GM21528 (cell line): Measurements from ENCODE around the gene COL23A1.

Source experiments
- ATAC-seq: cut with Tn5 transposase; IDR thresholded peaks from one replicate; pipeline ENCODE4 v1.9.1; 2021; ENCODE audit warnings: mild to moderate bottlenecking, moderate library complexity; ENCODE audit not compliant: unreplicated experiment, low FRiP score

The COL23A1 gene

DNA sequence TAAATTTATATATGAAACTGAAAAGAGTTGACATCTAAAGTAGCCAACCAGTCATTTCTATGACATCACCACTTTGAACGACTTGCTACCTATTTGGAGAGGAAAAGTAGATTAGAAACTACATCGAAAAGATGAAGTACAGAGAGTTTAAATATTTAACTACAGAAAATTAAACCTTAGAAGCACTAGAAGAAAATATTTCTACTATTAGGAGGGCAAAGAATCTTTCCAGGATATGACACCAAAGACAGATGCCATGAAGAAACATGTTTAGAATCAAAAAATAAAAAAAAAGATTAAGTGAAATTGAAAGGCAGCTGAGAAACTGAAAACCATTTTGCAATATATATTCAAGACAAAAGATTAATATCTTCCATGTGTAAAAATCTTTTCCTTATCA, 144.7 kb downstream of the COL23A1 start:
- no peak for ATAC-seq

DNA sequence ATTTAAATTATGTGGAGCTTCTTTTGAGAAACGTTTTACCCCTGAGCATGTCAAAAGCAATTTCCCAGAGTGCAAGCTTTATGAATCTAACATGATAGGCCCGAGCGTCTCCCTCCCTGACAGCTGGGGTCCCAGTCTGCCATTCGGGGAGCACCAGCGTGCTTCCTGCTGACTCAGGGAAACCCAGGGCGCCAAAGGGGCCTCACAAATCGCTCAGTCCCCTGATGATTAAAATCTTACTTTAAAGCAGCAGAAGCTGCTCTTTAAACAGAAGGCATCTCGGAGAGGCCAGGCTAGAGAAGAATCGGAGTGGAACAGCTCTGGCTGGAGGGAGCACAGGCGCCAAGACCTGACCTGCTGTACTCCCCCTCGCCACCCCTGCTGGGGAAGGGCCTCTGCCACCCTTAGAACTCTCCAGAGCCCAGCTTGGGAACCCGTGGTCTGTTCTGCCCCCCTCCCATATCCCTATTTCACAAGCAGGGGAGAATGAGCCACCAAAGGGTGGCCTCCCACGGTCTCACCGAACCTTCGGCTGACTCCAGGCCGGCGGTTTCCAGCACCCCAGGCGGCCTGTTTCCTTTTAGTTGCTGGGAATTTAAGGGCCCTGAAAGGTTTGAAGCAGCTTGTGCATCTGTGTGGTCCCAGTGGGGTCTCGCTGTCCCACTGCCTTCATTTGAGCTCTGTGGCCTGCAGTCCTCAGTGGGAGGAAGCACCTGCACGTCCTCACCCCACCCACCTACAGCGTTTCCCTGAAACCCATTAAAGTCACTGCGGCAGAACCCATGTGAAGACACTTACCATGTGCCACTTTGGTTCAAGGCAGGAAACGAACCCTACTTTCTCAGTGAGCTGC, 147.6 kb downstream of the COL23A1 start:
- ATAC-seq: no peak

DNA sequence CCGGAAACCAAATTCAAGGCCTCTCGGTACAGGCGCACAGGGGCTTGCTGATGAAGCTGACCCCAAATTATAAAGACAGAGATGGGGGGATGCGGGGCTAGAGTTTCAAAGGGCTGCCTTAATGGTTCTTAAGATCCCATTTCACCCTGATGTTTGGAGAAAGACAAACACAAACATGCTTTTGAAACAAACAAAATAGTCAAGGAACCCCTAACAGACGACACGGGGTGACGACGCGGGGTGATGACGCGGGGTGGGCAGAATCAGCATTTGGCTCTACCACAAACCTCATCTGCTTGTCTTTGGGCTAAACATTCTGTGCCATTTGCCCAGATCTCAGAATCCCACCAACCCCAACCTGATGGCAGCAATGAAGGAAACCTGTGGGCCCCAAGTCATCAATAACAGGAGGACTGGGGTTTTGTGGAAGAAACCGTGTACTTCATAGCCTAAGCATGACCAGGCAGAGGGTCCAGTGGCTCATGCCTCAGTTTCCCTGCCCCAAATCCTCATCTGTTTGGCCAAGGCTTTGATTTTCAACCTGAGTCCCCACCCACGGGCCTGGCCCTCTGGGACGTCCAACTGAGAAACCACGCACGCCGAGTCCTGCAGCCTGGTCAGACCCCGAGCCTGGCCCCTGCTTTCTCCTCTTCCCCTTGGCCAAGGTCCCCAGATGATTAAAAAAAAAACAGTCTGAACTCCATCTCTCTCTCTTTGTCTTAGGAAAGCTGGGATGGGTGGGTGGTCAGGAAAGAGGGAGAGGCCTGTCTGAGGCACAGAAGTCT, 148.5 kb downstream of the COL23A1 start:
- ATAC-seq: no peak

DNA sequence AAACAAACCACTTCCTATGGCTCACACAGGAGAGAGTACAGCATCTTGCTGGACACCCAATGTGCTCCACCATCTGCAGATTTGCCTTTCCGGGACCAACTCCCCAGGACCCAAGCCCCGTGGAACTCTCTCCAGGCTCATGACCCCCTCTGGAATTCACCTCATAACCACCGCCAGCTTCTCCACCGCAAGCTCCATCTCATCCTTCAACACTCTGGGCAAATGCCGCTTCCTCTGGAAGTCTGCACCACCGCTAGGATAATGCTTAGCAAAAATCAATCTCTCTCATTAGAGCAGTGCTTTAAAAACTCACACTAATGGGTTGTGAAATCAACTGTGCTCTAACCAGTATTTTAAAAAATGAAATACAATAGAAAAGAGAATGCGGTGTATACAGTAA, 150.0 kb downstream of the COL23A1 start:
- no peak for ATAC-seq

DNA sequence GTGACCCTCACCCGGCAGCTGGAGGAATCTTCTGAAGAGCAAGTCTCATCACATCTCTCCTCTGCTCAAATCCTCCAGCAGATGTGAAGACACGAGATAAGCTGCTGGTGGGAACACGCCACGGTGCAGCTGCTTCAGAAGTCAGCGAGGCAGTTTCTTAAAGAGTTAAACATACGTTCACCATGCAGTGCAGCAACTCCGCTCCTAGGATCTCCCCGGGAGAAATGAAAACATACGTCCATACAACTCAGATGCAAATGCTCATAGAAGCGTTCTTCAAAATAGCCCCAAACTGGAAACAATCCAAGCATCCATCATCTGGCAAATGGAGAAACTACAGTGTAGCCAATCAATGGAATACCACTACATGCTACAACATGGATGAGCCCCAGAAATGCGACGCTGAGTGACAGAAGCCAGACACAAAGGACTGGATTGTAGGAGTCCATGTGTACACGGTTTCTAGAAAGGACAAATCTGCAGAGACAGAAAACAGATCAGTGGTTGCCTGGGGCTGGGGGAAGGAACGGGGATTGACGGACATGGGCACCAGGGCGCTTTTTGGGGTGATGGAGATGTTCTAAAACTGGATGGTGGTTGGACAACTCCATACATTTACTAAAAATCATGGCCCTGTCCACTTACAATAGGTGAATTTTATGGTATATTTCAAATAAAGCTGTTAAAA, 150.6 kb downstream of the COL23A1 start:
- no peak for ATAC-seq

DNA sequence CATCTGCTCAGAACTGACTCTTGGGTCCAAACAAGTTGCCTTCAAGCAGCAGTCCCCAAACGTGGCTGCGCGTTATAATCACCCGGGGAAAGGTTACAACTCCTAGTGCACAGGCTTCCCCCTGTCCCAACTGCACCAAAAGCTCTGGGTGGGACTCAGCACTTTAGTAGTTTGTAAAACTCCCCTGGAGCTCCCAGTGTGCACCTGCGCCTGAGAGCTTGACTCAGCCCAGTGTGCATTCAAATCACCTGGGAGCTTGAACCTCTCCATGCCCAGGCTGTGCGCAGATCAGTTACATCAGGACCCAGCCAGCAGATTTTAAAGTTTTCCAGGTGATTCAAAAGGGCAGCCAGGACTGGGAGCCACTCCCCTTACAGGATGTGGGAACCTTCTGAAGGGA, 151.4 kb downstream of the COL23A1 start:
- ATAC-seq: no peak

DNA sequence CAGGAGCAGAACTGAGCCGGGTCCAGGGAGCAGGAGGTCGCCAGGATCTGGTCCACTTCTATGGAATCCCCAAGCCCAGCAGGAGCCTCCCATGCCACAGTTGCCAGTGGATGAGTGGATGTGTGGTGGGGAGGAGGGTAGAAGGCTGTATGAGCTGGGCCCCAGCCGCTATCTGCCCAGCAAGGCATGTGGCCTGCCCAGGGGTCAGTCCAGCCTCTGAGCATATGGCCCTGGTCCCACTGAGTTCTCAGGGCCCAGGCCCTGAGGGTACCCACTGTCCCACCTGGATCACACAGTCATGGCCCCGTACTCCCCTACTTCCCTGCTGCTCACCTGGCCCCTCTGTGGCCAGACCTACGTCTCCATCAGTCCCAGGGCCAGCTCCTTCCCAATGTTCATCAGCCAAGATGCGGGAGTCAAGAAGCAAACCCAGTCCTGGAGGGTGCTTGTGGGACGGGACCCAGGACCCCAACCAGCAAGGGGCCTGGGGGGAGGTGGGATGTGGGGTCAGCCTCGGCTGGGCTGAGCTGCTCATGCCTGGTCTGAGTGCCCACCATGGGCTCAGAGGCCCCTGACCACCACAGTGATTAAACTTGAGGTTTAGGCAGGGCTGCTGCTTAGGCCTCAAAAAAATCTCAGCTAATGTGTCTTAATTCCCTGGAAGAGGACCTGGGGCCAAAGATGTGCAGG, 152.7 kb downstream of the COL23A1 start:
- ATAC-seq: no peak

DNA sequence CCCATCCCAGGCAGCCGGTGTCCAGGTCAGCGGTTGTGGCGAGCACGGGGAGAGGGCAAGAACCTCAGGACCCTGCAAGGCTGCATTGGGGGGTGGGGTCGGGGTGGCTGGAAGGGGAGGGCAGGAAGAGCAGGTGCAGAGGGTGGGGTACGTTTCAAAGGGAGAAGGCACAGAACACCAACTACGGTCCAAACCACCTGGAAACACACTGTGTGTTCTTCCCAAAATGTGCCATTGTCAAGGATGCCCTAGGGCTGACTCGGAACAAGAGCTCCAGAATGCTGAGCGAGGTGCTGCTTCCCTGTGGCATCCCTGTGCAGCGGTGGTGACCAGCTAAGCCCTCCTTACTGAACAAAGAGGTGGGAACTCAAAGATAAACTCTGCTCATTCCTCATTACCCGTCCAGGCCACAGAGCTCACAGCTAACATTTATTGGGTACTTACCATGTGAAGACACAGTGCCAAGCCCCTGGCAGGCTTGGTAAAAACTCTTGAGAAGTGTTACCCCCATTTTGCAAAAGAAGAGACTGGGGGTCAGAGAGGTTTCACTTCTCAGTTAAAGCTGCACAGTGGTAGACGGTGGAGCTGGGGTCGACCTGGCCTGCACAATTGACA, 153.8 kb downstream of the COL23A1 start:
- no peak for ATAC-seq

DNA sequence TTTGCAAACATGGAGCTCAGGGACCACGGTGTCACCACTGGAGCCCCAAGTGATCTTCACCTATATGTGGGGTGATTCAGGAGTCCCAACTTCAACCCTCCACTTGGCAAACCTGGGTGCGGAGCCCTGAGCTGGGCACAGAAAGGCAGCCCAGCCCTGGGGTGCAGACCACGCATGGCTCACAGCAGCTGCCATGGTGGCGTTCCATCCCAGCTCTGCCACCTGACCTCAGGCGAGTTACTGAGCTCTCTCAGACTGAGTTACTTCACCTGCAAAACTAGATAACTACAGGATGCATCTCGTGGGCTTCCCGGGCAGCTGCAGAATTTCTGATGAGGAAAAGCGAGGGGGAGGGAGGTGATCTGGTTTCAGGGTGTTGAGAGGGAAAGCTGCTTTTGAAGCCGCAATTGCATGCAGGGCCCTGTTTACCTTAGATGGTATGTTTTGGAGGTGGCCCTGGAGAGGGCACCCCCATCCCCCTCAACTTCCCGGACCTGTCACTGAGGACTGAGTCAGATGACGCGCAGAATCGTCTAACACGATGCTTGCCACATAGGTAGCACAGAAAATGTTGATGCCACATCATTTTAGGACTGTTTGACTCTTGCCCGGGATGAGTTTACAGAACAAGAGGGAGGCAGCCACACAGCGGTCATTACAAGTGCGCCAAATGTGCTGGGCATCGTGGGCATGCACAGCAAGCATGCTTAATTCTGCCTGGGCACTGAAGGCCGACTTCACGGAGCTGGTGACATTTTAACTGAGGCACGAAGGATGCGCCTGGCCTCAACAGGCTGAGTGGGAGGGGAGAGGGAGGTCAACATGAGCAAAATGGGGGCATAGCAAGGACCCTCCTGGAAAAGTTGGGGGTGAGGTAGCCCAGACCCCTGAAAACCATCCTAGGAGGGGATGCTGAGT, 154.6 kb downstream of the COL23A1 start:
- no peak for ATAC-seq

DNA sequence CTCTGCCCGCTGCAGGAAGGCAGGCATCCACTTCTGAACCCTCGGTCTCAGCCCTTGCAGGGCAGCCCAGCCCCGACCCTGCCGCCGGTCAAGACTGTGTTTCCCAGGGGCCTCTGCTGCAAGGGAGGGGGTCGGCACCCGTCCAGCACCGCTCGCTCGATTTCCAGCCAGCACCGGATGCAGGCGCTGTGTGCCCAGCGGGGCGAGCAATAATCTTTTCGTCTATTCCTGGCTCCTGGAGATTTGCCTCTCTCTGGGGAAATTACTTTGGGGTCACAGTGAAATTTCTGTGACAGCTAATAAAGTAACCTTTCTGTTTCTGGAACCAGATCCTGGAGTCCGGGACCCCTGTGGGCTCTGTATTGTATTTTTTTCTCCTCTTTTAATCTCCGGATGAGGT, 155.3 kb downstream of the COL23A1 start:
- no peak for ATAC-seq

DNA sequence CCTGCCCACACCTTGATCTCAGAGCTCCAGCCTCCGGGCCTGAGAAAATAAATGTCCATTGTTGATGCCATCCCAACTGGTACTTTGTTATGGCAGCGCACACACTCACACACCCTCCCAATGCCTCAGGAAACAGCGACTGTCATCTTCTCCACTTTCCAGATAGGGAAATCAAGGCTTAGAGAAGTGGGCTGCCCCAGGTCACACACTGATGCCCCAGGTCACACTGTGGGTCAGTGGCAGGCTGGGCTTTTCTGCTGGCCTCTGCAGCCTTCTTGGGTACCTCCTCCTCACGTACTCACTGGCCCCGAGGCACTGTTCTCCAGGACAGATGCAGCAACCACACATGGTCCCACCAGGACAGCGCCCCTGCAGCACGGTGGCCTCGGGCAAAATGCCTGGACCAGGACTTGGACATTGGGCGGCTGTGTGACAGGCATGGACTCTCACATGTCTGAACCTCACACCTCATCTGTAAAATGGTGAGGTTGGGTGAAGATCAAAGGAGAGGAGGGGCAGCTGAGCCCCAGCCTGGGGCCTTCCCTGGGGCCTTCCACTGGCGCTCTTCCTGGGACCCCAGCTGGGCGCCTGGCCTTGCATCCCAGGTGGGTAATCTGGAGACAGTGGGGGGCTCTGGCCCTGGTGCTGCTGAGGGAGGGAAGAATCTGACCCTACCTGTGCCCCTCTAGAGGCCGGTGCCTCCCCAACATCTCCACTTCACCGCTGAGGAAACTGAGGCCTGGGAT, 156.0 kb downstream of the COL23A1 start:
- no peak for ATAC-seq

DNA sequence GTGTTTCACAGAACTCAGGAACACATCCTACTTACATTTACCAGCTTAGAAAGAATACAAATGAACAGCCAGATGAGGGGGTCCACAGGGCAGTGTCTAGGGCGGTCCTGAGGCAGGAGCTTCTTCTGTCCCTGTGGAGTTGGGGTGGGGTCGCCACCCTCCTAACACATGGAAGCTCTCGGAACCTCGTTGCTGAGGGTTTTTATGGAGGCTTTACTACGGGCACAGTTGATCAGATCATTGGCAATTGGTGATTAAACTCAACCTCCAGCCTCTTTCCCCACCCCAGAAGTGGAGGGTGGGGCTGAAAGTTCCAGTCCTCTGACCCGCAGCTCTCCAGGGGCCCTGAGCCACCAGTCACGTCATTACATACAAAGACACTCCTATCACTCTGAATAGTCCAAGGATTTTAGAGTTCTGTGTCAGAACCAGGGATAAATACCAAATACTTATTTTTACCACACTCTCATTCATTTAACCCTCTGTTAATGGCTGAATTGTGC, 156.9 kb downstream of the COL23A1 start:
- ATAC-seq: no peak

DNA sequence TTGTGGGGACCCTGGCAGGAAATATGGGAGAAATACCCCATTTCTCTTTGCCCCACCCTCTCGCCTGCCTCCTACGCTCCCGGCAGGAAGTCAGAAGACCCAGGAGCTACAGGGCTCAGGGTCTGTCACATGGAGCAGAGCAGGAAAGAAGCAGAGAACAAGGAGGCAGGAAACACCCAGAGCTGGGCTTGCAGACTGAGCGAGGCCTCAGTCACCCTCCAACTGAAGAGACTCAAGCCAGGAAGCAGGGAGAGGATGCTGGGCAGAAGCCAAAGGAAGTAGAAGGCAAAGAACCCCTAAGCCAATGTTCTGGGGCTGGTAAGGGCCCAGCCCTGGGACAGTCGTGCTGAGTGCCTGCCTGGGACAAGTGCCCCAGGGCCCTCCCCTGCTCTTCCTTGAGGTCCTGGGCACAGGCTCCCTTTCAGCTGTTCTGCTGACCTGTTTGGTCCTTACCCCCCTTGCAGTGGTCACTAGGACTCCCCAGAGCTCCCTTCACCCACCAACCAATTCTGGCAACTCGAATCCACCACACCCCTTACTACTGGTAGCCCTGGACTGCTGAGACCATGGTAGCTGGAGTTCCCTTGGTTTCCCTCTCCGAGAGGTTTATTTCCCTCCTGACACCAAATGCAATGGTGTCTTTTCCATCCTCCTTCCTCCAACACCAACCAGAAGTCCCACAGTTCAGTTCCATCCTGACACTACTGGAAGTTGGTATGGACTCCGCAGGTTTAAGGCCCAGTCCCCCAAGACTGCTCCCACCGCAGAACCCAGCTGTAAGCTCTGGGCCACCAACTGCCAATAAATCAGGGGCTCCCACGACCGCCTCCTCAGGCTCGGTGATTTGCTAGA, 157.5 kb downstream of the COL23A1 start:
- ATAC-seq: no peak

DNA sequence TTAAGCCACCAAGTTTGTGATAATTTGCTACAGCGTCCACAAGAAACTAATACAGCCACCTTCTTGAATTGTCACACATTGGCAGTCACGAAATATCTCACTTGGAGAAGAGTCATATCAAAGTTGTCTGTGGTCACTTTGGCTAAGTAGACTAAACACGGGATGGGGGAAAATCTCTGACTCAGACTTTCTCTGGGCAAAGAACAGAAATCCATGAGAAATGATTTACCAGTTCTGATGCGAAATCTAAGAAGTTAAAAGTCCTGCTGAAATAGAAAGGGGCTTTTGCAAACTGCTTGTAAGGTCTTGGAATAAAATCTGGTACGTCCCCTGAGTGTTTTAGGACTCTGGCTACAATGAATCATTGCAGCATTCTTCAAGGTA, 158.4 kb downstream of the COL23A1 start:
- ATAC-seq: no peak

DNA sequence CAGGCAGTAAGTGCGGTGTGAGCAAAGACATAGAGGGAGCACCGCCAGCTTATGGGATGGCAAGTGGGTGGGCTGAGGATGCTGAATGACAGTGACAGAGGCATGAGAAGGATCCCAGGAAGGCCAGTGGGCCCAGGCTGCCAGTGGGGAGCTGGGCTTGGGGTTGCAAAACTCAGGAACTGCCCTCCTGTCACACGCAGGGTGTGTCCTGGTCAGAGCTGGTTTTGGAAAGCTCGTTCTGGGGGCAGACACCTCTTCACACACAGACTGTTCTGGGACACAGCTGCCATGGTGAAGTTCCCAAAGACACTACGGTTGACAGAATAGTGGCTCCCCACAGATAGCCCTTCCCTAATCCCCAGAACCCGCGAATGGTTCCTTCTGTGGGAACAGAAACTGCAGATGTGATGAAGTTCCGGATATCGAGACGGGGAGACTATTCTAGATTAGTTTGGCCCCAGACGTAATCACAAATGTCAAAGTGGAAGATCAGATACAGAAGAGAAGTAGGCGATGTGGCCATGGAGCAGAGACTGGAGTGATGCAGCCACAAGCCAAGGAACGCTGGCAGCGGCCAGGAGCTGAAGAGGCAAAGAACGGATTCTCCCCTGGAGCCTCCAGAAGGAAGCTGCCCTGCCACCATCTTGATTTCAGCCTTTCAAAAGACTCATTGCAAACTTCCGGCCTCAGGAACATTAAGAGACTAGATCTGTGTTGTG, 159.0 kb downstream of the COL23A1 start:
- ATAC-seq: no peak

DNA sequence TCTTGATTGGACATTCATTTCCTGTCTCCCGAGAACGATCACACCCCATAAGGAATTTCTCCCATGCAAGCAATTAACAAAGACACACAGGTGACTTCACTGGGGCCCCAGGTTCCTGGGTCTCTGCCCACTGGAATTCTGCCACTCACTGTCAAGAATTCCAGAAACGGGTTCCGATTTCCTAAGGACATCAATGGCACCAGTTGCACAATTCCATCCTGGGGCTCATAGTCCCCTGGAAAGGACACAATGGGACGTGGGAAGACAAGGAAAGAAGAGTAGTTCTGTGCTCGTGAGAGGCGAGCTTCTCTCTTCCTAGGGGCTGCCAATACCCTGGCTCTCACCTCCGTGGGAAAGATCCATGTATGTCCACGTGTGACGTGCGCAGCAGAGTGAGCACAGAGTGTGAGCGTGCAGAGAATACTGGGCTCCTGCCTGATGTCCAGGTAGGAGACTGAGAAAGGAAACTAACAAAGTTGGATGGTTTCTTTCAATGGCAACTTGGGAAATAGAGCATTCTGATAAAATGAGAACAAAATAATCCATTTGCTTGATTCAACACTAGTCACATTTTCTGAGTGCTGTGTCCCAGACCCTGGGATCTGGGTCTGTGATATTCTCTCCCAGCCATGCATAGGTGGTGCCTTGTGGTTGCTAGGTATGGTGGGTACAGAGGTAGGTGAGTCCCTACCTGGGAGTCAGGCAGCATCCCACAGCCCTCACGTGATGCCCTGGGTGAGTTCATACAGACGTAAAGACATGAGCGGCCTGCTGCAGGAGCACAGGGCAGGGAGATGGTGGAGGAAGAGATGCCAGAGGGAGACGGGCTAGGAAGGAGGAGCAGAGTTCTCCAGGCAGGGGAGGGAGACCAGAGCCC, 159.8 kb downstream of the COL23A1 start:
- ATAC-seq: no peak
